Testis (tissue), 3 donors: ENCODE data around the gene ARL6IP4. TPM values are rescaled to one million over a fixed set of nuclear protein-coding genes. Genes with fewer than 3 reads are reported as not detected.

ENCODE experiments used
- DNase-seq: peaks from one replicate; pipeline ENCODE4 v3.0.0-alpha.2; 2019
- H3K27ac ChIP-seq, 2 donors: fragments of 200-600 bp; sonication (generic); one replicate each; pipeline ENCODE4 v1.5.1; 2019
- H3K27me3 ChIP-seq: fragments of 200-600 bp; sonication (generic); one replicate; pipeline ENCODE4 v1.5.1; 2019
- H3K36me3 ChIP-seq: fragments of 200-600 bp; sonication (generic); one replicate; pipeline ENCODE4 v1.5.1; 2017; ENCODE audit warnings: low read depth; ENCODE audit errors: missing control alignments
- H3K4me1 ChIP-seq: fragments of 200-600 bp; sonication (generic); one replicate; pipeline ENCODE4 v1.5.1; 2019
- H3K4me3 ChIP-seq, 2 donors: fragments of 200-600 bp; sonication (generic); one replicate each; pipeline ENCODE4 v1.5.1; 2017 to 2019
- H3K9me3 ChIP-seq: fragments of 200-600 bp; sonication (generic); one replicate; pipeline ENCODE4 v1.5.1; 2017
- POLR2A ChIP-seq: fragments of 450-650 bp; IDR thresholded peaks from one replicate; pipeline ENCODE4 v1.6.1; 2017; ENCODE audit warnings: antibody characterized with exemption, mild to moderate bottlenecking, moderate library complexity
- WGBS, 2 donors: methylation state at CpG; one replicate each; pipeline ENCODE4 v1.1.5; 2018; 5-methylcytosine and 5-hydroxymethylcytosine counted together
- intact Hi-C: fragments of 100-400 bp; cut with DNase I; formaldehyde crosslinking; loops from one replicate; pipeline ENCODE4 v1.15.1; 2023; ENCODE audit warnings: low total_unique reads
- polyA plus RNA-seq: library from polyadenylated mRNA; stranded (reverse); fragments of 350-450 nt; fragmentation: Illumina TruSeq; extraction: RNeasy Lipid Tissue Mini Kit (QIAGEN cat#74804); gene quantifications from one replicate; pipeline ENCODE4 v1.2.3, GENCODE V29; 2014; ENCODE audit warnings: low read depth, low replicate concordance; ENCODE audit not compliant: insufficient read depth
- total RNA-seq, 2 donors: library from RNA; depleted of rRNA; stranded (reverse); fragments of >200 nt; gene quantifications; one replicate each; pipeline ENCODE4 v1.2.3, GENCODE V29; 2016
- TF ChIP-seq, protein P1 (sequence below), 3 experiments: fragments of 450-650 bp in 2 of 3; fragments of 200-600 bp in 1 of 3; sonication (generic) in 1 of 3; IDR thresholded peaks; one replicate each; pipeline ENCODE4 v1.5.1; 2016 to 2019; ENCODE audit warnings: antibody characterized with exemption in 3 of 3, mild to moderate bottlenecking in 2 of 3, moderate library complexity in 1 of 3

ARL6IP4 gene
- total and polyA plus RNA-seq, 3 donors from 2014 or later: 169 to 210 (median 190) TPM

DNA sequence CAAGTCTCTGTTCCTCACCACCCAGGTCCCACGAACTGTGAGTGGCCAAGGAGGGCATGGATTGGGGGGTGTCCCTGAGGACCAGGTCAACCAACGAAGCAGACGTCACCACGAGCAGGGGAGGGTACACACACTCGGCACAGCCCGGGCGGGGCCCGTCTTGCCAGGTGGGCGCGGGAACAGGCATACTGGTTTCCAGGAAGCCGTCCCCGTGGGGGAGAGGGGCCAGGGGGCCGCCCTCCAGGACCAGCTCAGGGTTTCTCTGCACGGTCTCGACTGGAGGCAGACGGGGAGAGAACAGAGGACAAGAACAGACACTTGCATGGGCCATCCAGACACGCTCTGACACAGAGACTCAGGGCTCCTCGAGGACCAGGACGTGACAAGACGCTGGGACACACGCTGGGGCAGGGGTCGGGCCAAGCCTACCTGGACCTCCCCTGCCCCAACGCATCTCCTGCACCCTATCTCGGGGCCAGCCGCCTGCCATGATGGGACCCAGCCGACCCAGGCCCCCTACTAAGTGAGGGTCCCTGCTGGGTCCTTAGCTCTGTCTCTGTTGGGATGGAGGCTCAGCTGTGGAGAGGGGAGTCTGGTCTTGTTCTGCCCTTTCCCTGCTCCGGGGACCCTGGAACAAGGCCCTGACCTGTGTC lies 11.3 kb downstream of the ARL6IP4 start:
- 84 to 88% methylated on average over 18 to 25 of the region's 27 CpGs for WGBS, 2 donors
- no peak for TF ChIP-seq POLR2A
- TF ChIP-seq, protein P1, sequence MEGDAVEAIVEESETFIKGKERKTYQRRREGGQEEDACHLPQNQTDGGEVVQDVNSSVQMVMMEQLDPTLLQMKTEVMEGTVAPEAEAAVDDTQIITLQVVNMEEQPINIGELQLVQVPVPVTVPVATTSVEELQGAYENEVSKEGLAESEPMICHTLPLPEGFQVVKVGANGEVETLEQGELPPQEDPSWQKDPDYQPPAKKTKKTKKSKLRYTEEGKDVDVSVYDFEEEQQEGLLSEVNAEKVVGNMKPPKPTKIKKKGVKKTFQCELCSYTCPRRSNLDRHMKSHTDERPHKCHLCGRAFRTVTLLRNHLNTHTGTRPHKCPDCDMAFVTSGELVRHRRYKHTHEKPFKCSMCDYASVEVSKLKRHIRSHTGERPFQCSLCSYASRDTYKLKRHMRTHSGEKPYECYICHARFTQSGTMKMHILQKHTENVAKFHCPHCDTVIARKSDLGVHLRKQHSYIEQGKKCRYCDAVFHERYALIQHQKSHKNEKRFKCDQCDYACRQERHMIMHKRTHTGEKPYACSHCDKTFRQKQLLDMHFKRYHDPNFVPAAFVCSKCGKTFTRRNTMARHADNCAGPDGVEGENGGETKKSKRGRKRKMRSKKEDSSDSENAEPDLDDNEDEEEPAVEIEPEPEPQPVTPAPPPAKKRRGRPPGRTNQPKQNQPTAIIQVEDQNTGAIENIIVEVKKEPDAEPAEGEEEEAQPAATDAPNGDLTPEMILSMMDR (IDR thresholded peaks at IDR 0.05): no peak
- DNase-seq: no peak
- intact Hi-C loops: no loop called here
- Histone ChIP-seq H3K36me3 (no peaks in the 10 kb centered on the region), H3K9me3 (no peaks in the 10 kb centered on the region), H3K27me3 (no peaks in the 10 kb centered on the region), H3K27ac (no peak overlapping the region), H3K4me3 (no peak overlapping the region), H3K4me1 (peaks cover 10% of the 10 kb centered on the region)

GRCh38 chr12:122992386-122992785 lies 11.9 kb downstream of the ARL6IP4 start:
- intact Hi-C loops: no loop called here
- no peak for DNase-seq
- Histone ChIP-seq H3K9me3 (no peaks in the 10 kb centered on the region), H3K27ac (no peak overlapping the region), H3K27me3 (no peaks in the 10 kb centered on the region), H3K4me1 (peaks cover 10% of the 10 kb centered on the region), H3K4me3 (no peak overlapping the region), H3K36me3 (no peaks in the 10 kb centered on the region)
- 82 to 88% methylated on average over 14 to 19 of the region's 19 CpGs for WGBS, 2 donors
- no peak for TF ChIP-seq POLR2A
- TF ChIP-seq, protein P1 (IDR thresholded peaks at IDR 0.05): no peak

- no peaks in the 10 kb centered on the region for H3K27me3 ChIP-seq
- peaks cover 10% of the 10 kb centered on the region for H3K4me1 ChIP-seq
- 96 to 100% methylated on average over 2 to 10 of the region's 10 CpGs for WGBS, 2 donors
- no peak for DNase-seq
- intact Hi-C loops: no loop called here
- H3K36me3 ChIP-seq: no peaks in the 10 kb centered on the region
- no peaks in the 10 kb centered on the region for H3K9me3 ChIP-seq
- no peak for TF ChIP-seq POLR2A
- TF ChIP-seq, protein P1 (IDR thresholded peaks at IDR 0.05): no peak
- H3K27ac ChIP-seq: no peak overlapping the region
- no peak overlapping the region for H3K4me3 ChIP-seq
These were observed 13.7 kb downstream of the ARL6IP4 start for GRCh38 chr12:122994140-122994675.

- intact Hi-C loops: no loop called here
- no peak for TF ChIP-seq POLR2A
- TF ChIP-seq, protein P1 (IDR thresholded peaks at IDR 0.05): no peak
- H3K4me1 ChIP-seq: peaks cover 10% of the 10 kb centered on the region
- no peak overlapping the region for H3K4me3 ChIP-seq
- H3K27ac ChIP-seq: no peak overlapping the region
- no peaks in the 10 kb centered on the region for H3K9me3 ChIP-seq
- no peaks in the 10 kb centered on the region for H3K36me3 ChIP-seq
- no peaks in the 10 kb centered on the region for H3K27me3 ChIP-seq
- DNase-seq: no peak
- 80 to 94% methylated on average over 3 to 11 of the region's 13 CpGs for WGBS, 2 donors
These were observed 14.5 kb downstream of the ARL6IP4 start for GRCh38 chr12:122994781-122995502.
